Ectodermal cell (in vitro differentiated cells): ENCODE data around the gene S100A13.

ENCODE experiments used
- H3K27ac ChIP-seq: 2 replicates; pipeline ENCODE4 v1.7.0; 2013; ENCODE audit warnings: mild to moderate bottlenecking, low read depth, low read length; ENCODE audit not compliant: insufficient read depth, poor library complexity, severe bottlenecking
- H3K27me3 ChIP-seq: 2 replicates; pipeline ENCODE4 v1.7.0; 2013; ENCODE audit warnings: mild to moderate bottlenecking, low read length; ENCODE audit not compliant: insufficient read depth, control insufficient read depth, poor library complexity, severe bottlenecking
- H3K36me3 ChIP-seq: one replicate; pipeline ENCODE4 v1.7.0; 2013; ENCODE audit warnings: low read length; ENCODE audit not compliant: control insufficient read depth, insufficient read depth
- H3K4me1 ChIP-seq: one replicate; pipeline ENCODE4 v1.7.0; 2013; ENCODE audit warnings: low read length; ENCODE audit not compliant: control insufficient read depth, insufficient read depth
- H3K4me3 ChIP-seq: 2 replicates; pipeline ENCODE4 v1.7.0; 2013; ENCODE audit warnings: low read depth, low read length, control low read depth; ENCODE audit not compliant: insufficient read depth
- H3K9me3 ChIP-seq: 2 replicates; pipeline ENCODE4 v1.7.0; 2013; ENCODE audit warnings: mild to moderate bottlenecking, low read length, moderate library complexity; ENCODE audit not compliant: control insufficient read depth
- WGBS, 2 experiments: methylation state at CpG; one replicate each; pipeline ENCODE4 v1.1.7; 2013; ENCODE audit warnings: missing lambda C conversion rate in 2 of 2; 5-methylcytosine and 5-hydroxymethylcytosine counted together

The S100A13 gene

GRCh38 chr1:153615406-153615805 lies 11.9 kb downstream of the S100A13 start:
- H3K36me3 ChIP-seq, result peaks cover 11% of the 10 kb centered on the region
- no peaks in the 10 kb centered on the region for H3K9me3 ChIP-seq
- H3K4me3 ChIP-seq, result no peak overlapping the region
- WGBS, 2 experiments, result 82 to 88% methylated on average over 2 of the region's 2 CpGs
- H3K27me3 ChIP-seq, result no peaks in the 10 kb centered on the region
- H3K4me1 ChIP-seq, result peaks cover 16% of the 10 kb centered on the region
- no peak overlapping the region for H3K27ac ChIP-seq

GRCh38 chr1:153614906-153615305 lies 12.4 kb downstream of the S100A13 start:
- H3K36me3 ChIP-seq, result peaks cover 11% of the 10 kb centered on the region
- H3K4me3 ChIP-seq, result no peak overlapping the region
- peaks cover 16% of the 10 kb centered on the region for H3K4me1 ChIP-seq
- no peaks in the 10 kb centered on the region for H3K9me3 ChIP-seq
- no peaks in the 10 kb centered on the region for H3K27me3 ChIP-seq
- 92% methylated on average over 7 of the region's 7 CpGs for WGBS, 2 experiments
- no peak overlapping the region for H3K27ac ChIP-seq

- H3K4me3 ChIP-seq, result no peak overlapping the region
- WGBS, 2 experiments, result 86 to 88% methylated on average over 2 of the region's 2 CpGs
- H3K27me3 ChIP-seq, result no peaks in the 10 kb centered on the region
- H3K9me3 ChIP-seq, result no peaks in the 10 kb centered on the region
- no peak overlapping the region for H3K27ac ChIP-seq
- H3K4me1 ChIP-seq, result peaks cover 19% of the 10 kb centered on the region
- peaks cover 10% of the 10 kb centered on the region for H3K36me3 ChIP-seq
These were observed 13.0 kb downstream of the S100A13 start for GRCh38 chr1:153614189-153614900.

DNA sequence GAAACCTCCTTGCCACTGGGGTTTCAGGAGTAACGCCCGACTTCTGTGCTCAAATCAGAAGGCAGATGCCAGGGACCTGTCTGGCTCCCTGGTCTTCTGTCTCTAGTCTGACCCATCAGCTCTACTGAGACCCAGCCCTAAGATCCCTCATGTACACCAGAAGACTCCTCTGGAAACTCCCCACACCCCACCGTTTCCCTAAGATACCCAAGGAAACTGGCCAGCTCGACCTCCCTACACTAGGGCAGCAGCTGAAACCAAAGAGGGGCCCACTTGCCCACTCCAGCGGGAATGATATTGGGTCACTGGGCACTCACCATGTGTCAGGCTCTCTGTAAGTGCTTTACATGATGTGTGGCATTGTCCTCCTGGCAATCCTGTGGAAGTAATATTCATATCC lies 13.9 kb downstream of the S100A13 start:
- H3K27ac ChIP-seq, result no peak overlapping the region
- 88 to 91% methylated on average over 5 of the region's 5 CpGs for WGBS, 2 experiments
- H3K36me3 ChIP-seq, result peaks cover under 1% of the 10 kb centered on the region
- H3K27me3 ChIP-seq, result no peaks in the 10 kb centered on the region
- H3K9me3 ChIP-seq, result no peaks in the 10 kb centered on the region
- H3K4me1 ChIP-seq, result peaks cover 27% of the 10 kb centered on the region
- no peak overlapping the region for H3K4me3 ChIP-seq

DNA sequence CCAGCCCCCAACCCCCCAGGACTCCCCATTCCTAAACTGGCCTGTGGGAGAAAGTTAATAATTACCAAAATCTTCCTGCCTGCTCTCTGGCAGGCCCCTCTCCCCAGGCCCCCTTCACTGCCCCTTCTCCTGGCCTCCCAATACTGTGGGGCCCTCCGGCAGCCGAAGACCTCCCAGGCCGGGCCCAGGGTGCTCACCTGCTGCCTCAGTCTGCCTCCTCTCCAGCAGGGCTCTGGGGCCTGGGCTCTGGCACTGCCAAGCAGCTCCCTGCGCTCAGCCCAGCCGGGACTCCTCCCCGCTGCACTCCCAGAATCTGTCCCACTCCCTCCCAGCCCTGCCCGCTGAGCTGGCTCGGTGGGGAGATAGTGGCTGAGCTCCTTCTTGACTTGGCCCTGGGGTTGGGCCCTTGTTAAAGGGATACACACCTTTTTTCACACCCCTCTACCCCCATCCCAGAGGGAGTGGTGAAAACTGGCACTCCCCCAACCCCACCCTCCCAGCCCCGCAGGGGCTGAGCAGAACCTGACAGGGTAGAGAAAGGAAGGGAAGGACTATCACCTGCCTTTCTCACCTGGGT lies 14.5 kb downstream of the S100A13 start, which contains the start of gene S100A16:
S100A16 (minus strand) TSS at position 383 of the 577 bp plus-strand sequence. CDS start 4,986 bp downstream, outside the sequence.
- Histone ChIP-seq H3K4me1 (peaks cover 29% of the 10 kb centered on the region), H3K9me3 (no peaks in the 10 kb centered on the region), H3K4me3 (peak within 1 kb of the TSS; percentile 15), H3K27me3 (no peaks in the 10 kb centered on the region), H3K27ac (no peak within 1 kb of the TSS), H3K36me3 (no peaks in the 10 kb centered on the region)
- 31 to 33% methylated on average over 9 of the region's 9 CpGs for whole genome bisulfite sequencing, 2 experiments

DNA sequence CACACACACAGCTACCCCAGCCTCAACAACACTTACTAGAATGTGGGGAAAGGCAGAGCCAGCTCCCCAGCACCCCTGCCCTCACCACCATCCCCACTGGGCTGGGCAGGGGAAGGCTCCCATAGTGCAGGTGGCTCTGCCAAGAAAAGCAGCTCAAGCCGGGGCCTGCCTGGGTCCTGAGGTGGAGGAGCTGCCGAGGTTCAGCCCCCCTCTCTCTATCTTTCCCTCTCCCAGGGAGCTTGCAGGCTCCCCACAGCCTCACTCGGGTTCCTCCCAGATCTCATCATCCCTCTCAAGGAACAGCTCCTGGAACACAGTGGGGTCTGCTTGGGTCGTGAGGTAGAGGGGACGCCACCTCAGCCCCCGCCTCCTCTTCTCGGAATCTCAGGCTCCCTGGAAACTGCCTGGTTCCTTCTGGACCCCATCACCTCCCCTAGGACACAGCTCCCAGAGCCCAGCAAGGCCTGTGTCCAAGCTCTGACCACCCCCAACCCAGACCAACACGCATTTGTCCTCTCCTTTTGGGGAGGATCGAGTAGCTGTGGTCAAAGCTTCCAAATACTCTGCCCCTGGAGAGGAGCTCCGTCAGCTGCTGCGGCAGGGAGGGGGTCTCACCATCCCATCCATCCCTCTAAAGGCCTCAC lies 15.1 kb downstream of the S100A13 start:
- Histone ChIP-seq H3K36me3 (no peaks in the 10 kb centered on the region), H3K4me1 (peaks cover 29% of the 10 kb centered on the region), H3K27ac (no peak overlapping the region), H3K27me3 (no peaks in the 10 kb centered on the region), H3K9me3 (no peaks in the 10 kb centered on the region), H3K4me3 (peak overlapping the region; percentile 15)
- WGBS, 2 experiments, result 48 to 57% methylated on average over 11 of the region's 11 CpGs

GRCh38 chr1:153611356-153611755 lies 15.9 kb downstream of the S100A13 start:
- Histone ChIP-seq H3K4me3 (no peak overlapping the region), H3K27ac (no peak overlapping the region), H3K36me3 (no peaks in the 10 kb centered on the region), H3K27me3 (no peaks in the 10 kb centered on the region), H3K4me1 (peaks cover 29% of the 10 kb centered on the region), H3K9me3 (no peaks in the 10 kb centered on the region)
- 91% methylated on average over 1 of the region's 1 CpG for WGBS, 2 experiments

- Histone ChIP-seq H3K27me3 (no peaks in the 10 kb centered on the region), H3K4me1 (peaks cover 29% of the 10 kb centered on the region), H3K9me3 (no peaks in the 10 kb centered on the region), H3K36me3 (no peaks in the 10 kb centered on the region), H3K27ac (no peak overlapping the region), H3K4me3 (no peak overlapping the region)
- 90 to 94% methylated on average over 7 of the region's 7 CpGs for WGBS, 2 experiments
These were observed 16.4 kb downstream of the S100A13 start for GRCh38 chr1:153610811-153611301.

- WGBS, 2 experiments, result 68 to 75% methylated on average over 4 of the region's 4 CpGs
- H3K9me3 ChIP-seq, result no peaks in the 10 kb centered on the region
- no peaks in the 10 kb centered on the region for H3K36me3 ChIP-seq
- no peak overlapping the region for H3K4me3 ChIP-seq
- no peak overlapping the region for H3K27ac ChIP-seq
- H3K27me3 ChIP-seq, result no peaks in the 10 kb centered on the region
- peaks cover 29% of the 10 kb centered on the region for H3K4me1 ChIP-seq
These were observed 17.0 kb downstream of the S100A13 start for GRCh38 chr1:153610334-153610733.

DNA sequence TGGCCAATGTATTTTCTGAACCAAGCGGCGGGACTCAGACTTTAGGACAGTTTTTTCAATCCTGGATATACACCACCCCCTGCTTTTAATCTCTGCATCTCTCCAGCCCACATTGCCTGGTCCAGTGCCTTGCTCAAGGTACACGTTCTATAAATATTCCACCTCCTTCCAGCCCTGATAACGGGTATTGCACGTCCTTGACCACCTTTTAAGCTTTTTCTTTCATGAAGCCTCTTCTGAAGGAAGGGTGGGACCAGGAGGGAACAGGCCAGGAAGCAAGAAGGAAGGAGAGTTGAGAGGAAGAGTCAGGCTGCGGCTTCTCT lies 17.8 kb downstream of the S100A13 start:
- 82 to 84% methylated on average over 6 of the region's 6 CpGs for WGBS, 2 experiments
- H3K4me3 ChIP-seq, result no peak overlapping the region

More for the DNA sequence above, 17.8 kb downstream of the S100A13 start:
- H3K9me3 ChIP-seq, result no peaks in the 10 kb centered on the region
- peaks cover 29% of the 10 kb centered on the region for H3K4me1 ChIP-seq
- no peaks in the 10 kb centered on the region for H3K36me3 ChIP-seq
- no peaks in the 10 kb centered on the region for H3K27me3 ChIP-seq
- H3K27ac ChIP-seq, result no peak overlapping the region
